Esophagus squamous epithelium (tissue), 4 donors: ENCODE measurements around the gene ERCC6L2.

ENCODE experiments used
- CTCF ChIP-seq, 6 experiments: fragments of 450-650 bp in 4 of 6; fragments of 200-600 bp in 2 of 6; sonication (generic) in 2 of 6; IDR thresholded peaks; one replicate each; pipeline ENCODE4 v1.5.1; 2016 to 2019; ENCODE audit warnings: antibody characterized with exemption in 6 of 6, mild to moderate bottlenecking in 4 of 6, moderate library complexity in 4 of 6
- POLR2A ChIP-seq, 4 donors: fragments of 450-650 bp; IDR thresholded peaks; one replicate each; pipeline ENCODE4 v1.6.1; 2017; ENCODE audit warnings: antibody characterized with exemption in 4 of 4, mild to moderate bottlenecking in 4 of 4, moderate library complexity in 3 of 4

- TF ChIP-seq POLR2A (IDR thresholded peaks at IDR 0.05) (no peak), CTCF (IDR thresholded peaks at IDR 0.05) (no peak)
Observed at GRCh38 chr9:95940265-95940664, 64.8 kb downstream of the ERCC6L2 start.
